ENCODE measurements around the gene STRADA.
A peak's percentile ranks its signal among the peaks of the same experiment; 100 is the strongest.

Gene STRADA

GRCh38 chr17:63704259-63704576 is 37.4 kb downstream of the STRADA start:
- no peak for DNase-seq (ENCODE audit: low spot score)
- in situ Hi-C loops (cut with MboI; ENCODE audit: low sequenced_read_pairs, unreplicated experiment): no loop called here
- no peak for TF ChIP-seq CTCF (IDR thresholded peaks at IDR 0.05; ENCODE audit: borderline replicate concordance, control extremely low read depth, extremely low read depth, insufficient read depth, missing control alignments)

GRCh38 chr17:63703556-63704258 is 37.9 kb downstream of the STRADA start:
- DNase-seq (ENCODE audit: low spot score): peak; percentile 31
- in situ Hi-C loops (cut with MboI; ENCODE audit: low sequenced_read_pairs, unreplicated experiment): no loop called here
- no peak for TF ChIP-seq CTCF (IDR thresholded peaks at IDR 0.05; ENCODE audit: borderline replicate concordance, control extremely low read depth, extremely low read depth, insufficient read depth, missing control alignments)

GRCh38 chr17:63703029-63703428 is 38.6 kb downstream of the STRADA start:
- peak; percentile 17 for DNase-seq (ENCODE audit: low spot score)
- in situ Hi-C loops (cut with MboI; ENCODE audit: low sequenced_read_pairs, unreplicated experiment): no loop called here
- TF ChIP-seq CTCF (IDR thresholded peaks at IDR 0.05; ENCODE audit: borderline replicate concordance, control extremely low read depth, extremely low read depth, insufficient read depth, missing control alignments): no peak

- peak; percentile 37 for DNase-seq (ENCODE audit: low spot score)
- TF ChIP-seq CTCF (IDR thresholded peaks at IDR 0.05; ENCODE audit: borderline replicate concordance, control extremely low read depth, extremely low read depth, insufficient read depth, missing control alignments): no peak
- in situ Hi-C loops (cut with MboI; ENCODE audit: low sequenced_read_pairs, unreplicated experiment): no loop called here
These were observed 38.9 kb downstream of the STRADA start for GRCh38 chr17:63702721-63703015.

- peak; percentile 83 for DNase-seq (ENCODE audit: low spot score)
- TF ChIP-seq CTCF (IDR thresholded peaks at IDR 0.05; ENCODE audit: borderline replicate concordance, control extremely low read depth, extremely low read depth, insufficient read depth, missing control alignments): no peak
These were observed 39.5 kb downstream of the STRADA start for GRCh38 chr17:63701868-63702720.

GRCh38 chr17:63701456-63701820 is 40.2 kb downstream of the STRADA start:
- in situ Hi-C loops (cut with MboI; ENCODE audit: low sequenced_read_pairs, unreplicated experiment): no loop called here
- peak; percentile 44 for DNase-seq (ENCODE audit: low spot score)

More at GRCh38 chr17:63701868-63702720, 39.5 kb downstream of the STRADA start:
- in situ Hi-C loops (cut with MboI; ENCODE audit: low sequenced_read_pairs, unreplicated experiment): no loop called here

More at GRCh38 chr17:63701456-63701820, 40.2 kb downstream of the STRADA start:
- no peak for TF ChIP-seq CTCF (IDR thresholded peaks at IDR 0.05; ENCODE audit: borderline replicate concordance, control extremely low read depth, extremely low read depth, insufficient read depth, missing control alignments)

All from GM13976 (cell line).